ENCODE data around the gene MARCHF6.

The MARCHF6 gene

DNA sequence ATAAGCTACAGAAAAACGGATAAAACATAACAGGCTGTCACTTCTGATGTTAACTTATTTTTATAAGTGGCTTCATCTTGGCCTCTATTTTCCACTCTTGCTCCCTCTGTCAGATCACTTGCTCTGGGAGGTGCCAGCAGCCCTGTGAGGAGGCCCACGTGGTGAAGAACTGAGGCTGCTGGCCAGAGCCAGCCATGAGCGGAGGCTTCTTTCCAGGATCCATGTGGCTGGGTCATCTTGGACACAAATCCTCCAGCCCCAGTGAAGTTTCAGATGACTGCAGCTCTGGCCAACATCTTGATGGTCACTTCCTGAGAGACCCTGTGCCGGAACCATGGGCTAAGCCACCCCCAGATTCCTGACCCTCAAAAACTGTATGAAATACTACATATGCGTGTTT lies 38.3 kb upstream of the MARCHF6 start:
- Histone ChIP-seq H3K36me3 (ENCODE audit: control insufficient read depth, insufficient read depth, low read length) (no peaks in the 10 kb centered on the region), H3K9ac (ENCODE audit: low read length) (no peak overlapping the region), H3K4me3 (ENCODE audit: low read length) (no peak overlapping the region), H3K4me1 (ENCODE audit: control insufficient read depth, insufficient read depth, low read length) (no peaks in the 10 kb centered on the region), H3K27ac (ENCODE audit: low read depth, low read length) (no peak overlapping the region), H3K27me3 (ENCODE audit: control insufficient read depth, insufficient read depth, low read length) (no peaks in the 10 kb centered on the region)

DNA sequence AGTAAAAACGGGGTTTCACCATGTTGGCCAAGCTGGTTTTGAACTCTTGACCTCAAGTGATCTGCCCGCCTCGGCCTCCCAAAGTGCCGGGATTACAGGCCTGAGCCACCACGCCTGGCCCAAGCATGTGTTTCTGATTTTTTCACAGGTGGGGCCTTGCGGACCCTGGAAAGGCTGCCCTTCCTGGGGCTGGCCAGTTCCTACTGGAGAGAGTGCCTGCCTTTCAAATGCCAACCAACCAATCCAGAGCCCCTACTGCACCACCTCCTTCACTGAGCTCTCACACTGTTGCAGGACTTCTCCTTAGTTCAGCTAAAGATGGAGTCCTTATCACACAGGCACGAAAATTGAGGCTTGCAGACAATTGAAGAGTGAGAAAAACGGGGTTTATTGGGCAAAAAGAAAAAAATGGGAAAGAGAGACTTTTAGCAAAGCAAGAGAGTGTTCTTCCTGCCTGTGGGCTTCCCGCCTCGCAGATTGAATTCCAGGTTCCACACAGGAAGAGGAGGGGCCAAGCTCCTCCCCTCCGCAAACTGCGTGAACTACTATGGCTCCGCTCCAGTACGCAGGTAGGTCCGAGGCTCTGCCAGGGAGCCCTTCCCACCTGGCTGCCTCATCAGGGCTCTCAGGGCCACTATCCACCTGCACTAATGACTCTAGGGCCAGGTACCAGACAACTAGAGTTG lies 37.5 kb upstream of the MARCHF6 start:
- Histone ChIP-seq H3K27me3 (ENCODE audit: control insufficient read depth, insufficient read depth, low read length) (no peaks in the 10 kb centered on the region), H3K27ac (ENCODE audit: low read depth, low read length) (no peak overlapping the region)

DNA sequence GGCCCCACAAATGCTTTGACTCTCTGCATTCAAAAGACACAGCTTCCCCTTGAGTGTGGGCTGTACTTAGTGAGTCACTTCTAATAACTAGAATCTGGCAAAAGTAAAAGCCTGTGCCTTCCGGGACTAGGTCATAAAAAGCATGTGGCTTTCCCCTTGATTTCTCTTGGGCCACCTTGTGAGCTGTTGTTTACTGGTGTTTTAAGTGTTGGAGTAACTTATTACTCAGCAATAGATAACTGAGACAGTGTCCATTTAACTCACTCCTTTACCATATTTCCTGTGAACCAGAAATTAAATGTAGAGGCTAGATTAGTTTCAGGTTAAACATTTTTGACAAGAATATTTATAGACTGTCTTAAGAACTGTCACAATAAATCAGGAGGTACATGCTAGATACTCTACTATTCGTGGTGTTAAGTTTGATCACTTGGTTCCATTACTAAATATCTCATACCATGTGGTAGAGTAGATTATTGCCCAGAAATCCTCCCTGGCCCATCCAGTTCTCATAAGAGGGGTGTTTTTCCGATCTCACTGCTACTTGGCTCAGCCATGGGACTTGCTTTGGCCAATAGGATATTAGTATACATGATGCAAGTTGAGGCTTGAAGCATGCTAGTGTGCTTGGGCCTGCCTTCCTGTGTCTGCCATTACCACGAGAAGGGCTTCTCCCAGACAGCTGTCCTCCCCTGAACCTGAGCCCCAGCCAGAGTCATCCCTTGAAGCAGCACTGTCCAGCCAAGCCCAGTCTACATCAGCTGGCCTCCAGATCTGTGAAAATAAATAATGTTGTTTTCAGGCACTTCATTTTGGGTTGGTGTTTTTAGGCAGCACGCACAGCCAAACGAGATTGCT lies 35.4 kb upstream of the MARCHF6 start:
- no peak overlapping the region for H3K27ac ChIP-seq (ENCODE audit: low read depth, low read length)

More for the DNA sequence above, 37.5 kb upstream of the MARCHF6 start:
- H3K36me3 ChIP-seq (ENCODE audit: control insufficient read depth, insufficient read depth, low read length) = no peaks in the 10 kb centered on the region
- H3K4me1 ChIP-seq (ENCODE audit: control insufficient read depth, insufficient read depth, low read length) = no peaks in the 10 kb centered on the region
- H3K9ac ChIP-seq (ENCODE audit: low read length) = no peak overlapping the region
- H3K4me3 ChIP-seq (ENCODE audit: low read length) = no peak overlapping the region

DNA sequence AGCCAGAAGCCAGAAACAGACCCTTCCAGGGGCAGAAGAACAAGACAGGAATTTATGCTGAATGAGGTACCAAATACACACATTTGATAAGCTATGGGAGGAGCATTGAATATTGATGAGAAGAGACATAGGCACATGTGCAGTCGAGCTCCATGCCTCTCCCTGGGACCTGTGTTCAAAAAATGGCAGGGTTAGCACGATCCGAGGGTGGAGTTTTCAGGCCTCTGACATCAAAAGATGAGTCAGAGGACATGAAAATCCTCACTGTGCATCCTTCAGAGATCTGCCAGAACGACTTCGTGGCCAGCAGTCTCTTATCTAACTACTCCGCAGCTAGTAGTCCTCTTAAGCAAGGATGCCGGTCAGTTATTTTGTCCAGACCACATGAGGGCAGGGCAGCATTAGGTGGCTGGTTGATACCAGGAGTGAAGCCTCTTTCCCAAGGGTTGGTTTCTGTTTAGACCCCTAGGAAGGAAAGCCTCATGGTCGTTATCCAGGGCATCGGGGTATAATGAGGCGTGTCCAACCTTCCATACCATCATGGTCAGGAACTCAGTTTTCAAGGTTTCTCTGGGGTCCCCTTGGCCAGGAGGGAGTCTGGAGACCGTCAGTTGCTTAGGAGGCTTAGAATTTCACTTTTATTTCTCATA lies 34.2 kb upstream of the MARCHF6 start:
- Histone ChIP-seq H3K4me3 (ENCODE audit: low read length) (no peak overlapping the region), H3K9ac (ENCODE audit: low read length) (no peak overlapping the region), H3K27ac (ENCODE audit: low read depth, low read length) (no peak overlapping the region), H3K4me1 (ENCODE audit: control insufficient read depth, insufficient read depth, low read length) (no peaks in the 10 kb centered on the region), H3K27me3 (ENCODE audit: control insufficient read depth, insufficient read depth, low read length) (no peaks in the 10 kb centered on the region), H3K36me3 (ENCODE audit: control insufficient read depth, insufficient read depth, low read length) (no peaks in the 10 kb centered on the region)

More for the DNA sequence above, 35.4 kb upstream of the MARCHF6 start:
- no peak overlapping the region for H3K4me3 ChIP-seq (ENCODE audit: low read length)
- H3K36me3 ChIP-seq (ENCODE audit: control insufficient read depth, insufficient read depth, low read length) = no peaks in the 10 kb centered on the region
- H3K27me3 ChIP-seq (ENCODE audit: control insufficient read depth, insufficient read depth, low read length) = no peaks in the 10 kb centered on the region
- no peaks in the 10 kb centered on the region for H3K4me1 ChIP-seq (ENCODE audit: control insufficient read depth, insufficient read depth, low read length)
- no peak overlapping the region for H3K9ac ChIP-seq (ENCODE audit: low read length)

DNA sequence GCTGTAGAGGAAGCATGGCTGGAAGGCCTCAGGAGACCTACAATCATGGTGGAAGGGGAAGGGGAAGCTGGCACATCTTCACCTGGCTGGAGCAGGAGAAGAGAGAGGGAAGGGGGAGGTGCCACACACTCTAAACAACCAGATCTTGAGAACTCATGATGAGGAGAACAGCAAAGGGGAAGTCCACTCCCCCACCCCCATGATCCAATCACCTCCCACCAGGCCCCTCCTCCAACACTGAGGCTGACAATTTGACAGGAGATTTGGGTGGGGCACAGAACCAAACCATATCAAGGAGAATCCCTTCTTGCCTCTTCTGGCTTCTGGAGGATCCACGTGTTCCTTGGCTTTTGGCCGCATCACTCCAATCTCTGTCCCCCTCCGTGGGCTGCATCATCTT lies 32.7 kb upstream of the MARCHF6 start:
- no peak overlapping the region for H3K9ac ChIP-seq (ENCODE audit: low read length)
- no peak overlapping the region for H3K4me3 ChIP-seq (ENCODE audit: low read length)
- H3K27ac ChIP-seq (ENCODE audit: low read depth, low read length) = no peak overlapping the region
- no peaks in the 10 kb centered on the region for H3K4me1 ChIP-seq (ENCODE audit: control insufficient read depth, insufficient read depth, low read length)
- H3K27me3 ChIP-seq (ENCODE audit: control insufficient read depth, insufficient read depth, low read length) = no peaks in the 10 kb centered on the region
- no peaks in the 10 kb centered on the region for H3K36me3 ChIP-seq (ENCODE audit: control insufficient read depth, insufficient read depth, low read length)

DNA sequence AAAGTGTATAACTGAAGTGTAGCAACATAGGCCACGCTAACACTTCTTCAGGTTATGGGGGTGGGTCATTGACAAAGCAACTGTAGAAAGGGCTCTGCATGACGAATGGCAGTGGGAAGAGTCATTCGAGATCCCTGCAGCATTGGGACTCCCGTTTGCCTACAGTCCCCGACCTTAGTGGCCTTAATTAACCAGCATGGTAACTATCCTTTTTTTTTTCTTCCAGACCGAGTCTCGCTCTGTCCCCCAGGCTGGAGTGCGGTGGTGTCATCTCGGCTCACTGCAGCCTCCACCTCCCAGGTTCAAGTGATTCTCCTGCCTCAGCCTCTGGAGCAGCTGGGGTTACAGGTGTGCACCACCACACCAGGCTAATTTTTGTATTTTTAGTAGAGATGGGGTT lies 31.6 kb upstream of the MARCHF6 start:
- no peaks in the 10 kb centered on the region for H3K4me1 ChIP-seq (ENCODE audit: control insufficient read depth, insufficient read depth, low read length)
- H3K4me3 ChIP-seq (ENCODE audit: low read length) = no peak overlapping the region
- H3K27ac ChIP-seq (ENCODE audit: low read depth, low read length) = no peak overlapping the region
- H3K36me3 ChIP-seq (ENCODE audit: control insufficient read depth, insufficient read depth, low read length) = no peaks in the 10 kb centered on the region
- H3K27me3 ChIP-seq (ENCODE audit: control insufficient read depth, insufficient read depth, low read length) = no peaks in the 10 kb centered on the region
- H3K9ac ChIP-seq (ENCODE audit: low read length) = no peak overlapping the region

DNA sequence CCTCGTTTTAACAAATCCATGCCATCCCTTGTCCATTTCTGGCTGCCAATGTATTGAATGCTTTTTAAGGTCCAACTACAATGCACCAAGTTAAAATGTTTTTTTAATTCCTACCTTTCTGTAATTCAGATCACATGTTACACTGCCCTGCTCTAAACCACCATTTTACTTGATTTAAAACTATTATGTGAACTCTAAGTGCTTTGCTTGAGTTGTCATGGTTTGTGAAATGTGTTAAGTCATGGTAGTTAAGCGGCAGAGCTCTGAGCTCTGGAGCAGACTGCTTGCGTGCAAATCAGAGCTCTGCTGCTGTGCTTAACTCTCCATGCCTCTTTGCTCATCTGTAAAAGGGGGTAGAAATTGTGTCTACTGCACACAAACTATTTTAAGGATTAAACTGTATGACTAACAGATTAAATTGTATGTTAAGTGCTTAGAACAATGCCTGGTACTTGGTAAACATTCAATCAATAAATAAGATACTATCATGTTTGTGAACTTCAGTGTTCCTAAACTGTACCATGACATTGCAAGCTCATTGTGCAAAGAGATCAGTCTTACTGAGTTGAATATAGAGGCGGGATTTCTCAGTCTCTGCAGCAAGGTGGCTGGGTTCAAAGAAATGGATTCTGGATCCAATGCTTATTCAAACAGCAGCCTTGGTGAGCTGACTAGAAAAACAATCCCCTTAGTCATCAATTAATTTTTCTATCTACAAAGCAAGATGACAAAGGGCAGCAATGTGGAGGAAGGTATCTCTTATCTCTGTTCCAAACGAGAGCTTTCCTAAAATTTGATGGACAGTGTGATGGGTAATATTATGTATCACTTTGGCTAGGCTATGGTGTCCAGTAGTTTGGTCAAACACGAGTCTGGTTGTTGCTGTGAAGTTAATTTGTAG lies 29.7 kb upstream of the MARCHF6 start:
- Histone ChIP-seq H3K27ac (ENCODE audit: low read depth, low read length) (no peak overlapping the region), H3K36me3 (ENCODE audit: control insufficient read depth, insufficient read depth, low read length) (no peaks in the 10 kb centered on the region), H3K4me1 (ENCODE audit: control insufficient read depth, insufficient read depth, low read length) (no peaks in the 10 kb centered on the region), H3K27me3 (ENCODE audit: control insufficient read depth, insufficient read depth, low read length) (no peaks in the 10 kb centered on the region), H3K9ac (ENCODE audit: low read length) (no peak overlapping the region), H3K4me3 (ENCODE audit: low read length) (no peak overlapping the region)

DNA sequence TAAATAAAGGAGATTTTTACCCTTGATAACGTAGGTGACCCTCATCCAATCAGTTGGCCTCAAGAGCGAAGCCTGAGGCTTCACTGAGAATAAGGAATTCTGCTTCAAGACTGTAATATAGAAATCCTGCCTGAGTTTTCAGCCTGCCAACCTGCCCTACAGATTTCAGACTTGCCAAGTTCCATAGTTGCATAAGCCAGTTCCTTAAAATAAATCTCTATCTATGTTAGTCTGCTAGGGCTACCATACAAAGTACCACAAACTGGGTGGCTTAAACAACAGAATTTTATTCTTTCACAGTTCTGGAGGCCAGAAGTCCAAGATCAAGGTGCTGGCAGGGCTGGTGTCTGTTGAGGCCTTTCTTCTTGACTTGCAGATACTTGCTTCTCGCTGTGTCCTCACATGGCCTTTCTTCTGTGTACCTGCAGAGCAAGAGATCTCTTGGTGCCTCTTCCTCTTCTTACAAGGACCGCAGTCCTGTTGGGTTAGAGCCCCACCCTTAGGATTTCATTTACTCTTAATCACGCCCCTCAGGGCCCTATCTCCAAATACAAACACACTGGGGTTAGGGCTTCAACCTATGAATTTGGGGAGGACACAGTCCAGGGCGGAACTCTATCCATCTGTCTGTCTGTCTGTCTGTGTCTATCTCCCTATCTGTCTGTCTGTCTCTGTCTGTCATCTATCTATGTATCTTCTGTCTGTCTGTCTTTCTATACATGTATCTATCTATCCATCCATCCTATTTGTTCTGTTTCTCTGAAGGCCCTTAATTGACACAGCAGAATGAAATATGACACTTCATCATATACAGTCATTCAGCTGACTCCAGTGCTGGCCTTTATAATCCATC lies 28.8 kb upstream of the MARCHF6 start:
- H3K9ac ChIP-seq (ENCODE audit: low read length) = no peak overlapping the region
- H3K4me1 ChIP-seq (ENCODE audit: control insufficient read depth, insufficient read depth, low read length) = peaks cover 4% of the 10 kb centered on the region
- H3K27ac ChIP-seq (ENCODE audit: low read depth, low read length) = no peak overlapping the region
- no peaks in the 10 kb centered on the region for H3K27me3 ChIP-seq (ENCODE audit: control insufficient read depth, insufficient read depth, low read length)
- H3K4me3 ChIP-seq (ENCODE audit: low read length) = no peak overlapping the region
- H3K36me3 ChIP-seq (ENCODE audit: control insufficient read depth, insufficient read depth, low read length) = no peaks in the 10 kb centered on the region

DNA sequence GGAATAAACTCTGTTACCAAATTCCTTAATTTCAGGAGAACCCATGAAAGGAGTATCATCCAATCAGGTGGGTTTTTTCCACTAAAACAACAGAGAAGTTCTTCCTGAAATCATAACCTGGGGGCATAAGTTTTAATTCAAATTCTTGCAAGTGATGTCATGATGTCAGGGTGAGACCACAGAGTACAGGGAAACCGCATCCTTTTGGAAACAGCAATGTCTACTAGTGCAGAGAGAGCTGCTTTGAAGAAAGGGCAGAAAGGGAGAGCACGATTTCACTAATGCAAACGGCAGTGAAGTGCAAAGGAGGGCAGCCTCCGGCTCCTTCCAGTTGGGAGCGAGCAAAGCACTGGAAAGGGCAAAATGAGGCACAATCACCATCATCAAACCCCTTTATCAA lies 25.2 kb upstream of the MARCHF6 start:
- H3K9ac ChIP-seq (ENCODE audit: low read length) = no peak overlapping the region
- no peak overlapping the region for H3K4me3 ChIP-seq (ENCODE audit: low read length)
- no peak overlapping the region for H3K27ac ChIP-seq (ENCODE audit: low read depth, low read length)
- no peaks in the 10 kb centered on the region for H3K27me3 ChIP-seq (ENCODE audit: control insufficient read depth, insufficient read depth, low read length)
- H3K36me3 ChIP-seq (ENCODE audit: control insufficient read depth, insufficient read depth, low read length) = no peaks in the 10 kb centered on the region
- H3K4me1 ChIP-seq (ENCODE audit: control insufficient read depth, insufficient read depth, low read length) = peaks cover 26% of the 10 kb centered on the region

DNA sequence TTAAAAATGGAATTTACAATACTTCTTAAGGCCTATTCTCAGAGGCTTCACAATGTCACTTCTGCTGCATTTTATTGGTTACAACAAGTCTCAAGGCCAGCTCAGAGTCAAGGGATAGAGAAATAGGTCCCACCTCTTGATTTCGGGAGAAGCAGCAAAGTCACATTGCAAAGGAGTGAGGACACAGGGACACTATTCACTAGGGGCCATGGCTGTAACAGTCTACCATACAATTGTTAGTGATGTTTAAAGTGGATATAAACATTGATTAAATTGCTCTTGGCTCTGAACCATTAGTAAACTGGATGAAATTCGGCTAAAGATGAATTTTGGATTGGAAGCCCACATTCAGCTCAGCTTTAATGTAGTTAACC lies 24.1 kb upstream of the MARCHF6 start:
- peaks cover 26% of the 10 kb centered on the region for H3K4me1 ChIP-seq (ENCODE audit: control insufficient read depth, insufficient read depth, low read length)
- H3K27ac ChIP-seq (ENCODE audit: low read depth, low read length) = no peak overlapping the region
- H3K36me3 ChIP-seq (ENCODE audit: control insufficient read depth, insufficient read depth, low read length) = no peaks in the 10 kb centered on the region
- H3K9ac ChIP-seq (ENCODE audit: low read length) = no peak overlapping the region
- H3K27me3 ChIP-seq (ENCODE audit: control insufficient read depth, insufficient read depth, low read length) = no peaks in the 10 kb centered on the region
- no peak overlapping the region for H3K4me3 ChIP-seq (ENCODE audit: low read length)

DNA sequence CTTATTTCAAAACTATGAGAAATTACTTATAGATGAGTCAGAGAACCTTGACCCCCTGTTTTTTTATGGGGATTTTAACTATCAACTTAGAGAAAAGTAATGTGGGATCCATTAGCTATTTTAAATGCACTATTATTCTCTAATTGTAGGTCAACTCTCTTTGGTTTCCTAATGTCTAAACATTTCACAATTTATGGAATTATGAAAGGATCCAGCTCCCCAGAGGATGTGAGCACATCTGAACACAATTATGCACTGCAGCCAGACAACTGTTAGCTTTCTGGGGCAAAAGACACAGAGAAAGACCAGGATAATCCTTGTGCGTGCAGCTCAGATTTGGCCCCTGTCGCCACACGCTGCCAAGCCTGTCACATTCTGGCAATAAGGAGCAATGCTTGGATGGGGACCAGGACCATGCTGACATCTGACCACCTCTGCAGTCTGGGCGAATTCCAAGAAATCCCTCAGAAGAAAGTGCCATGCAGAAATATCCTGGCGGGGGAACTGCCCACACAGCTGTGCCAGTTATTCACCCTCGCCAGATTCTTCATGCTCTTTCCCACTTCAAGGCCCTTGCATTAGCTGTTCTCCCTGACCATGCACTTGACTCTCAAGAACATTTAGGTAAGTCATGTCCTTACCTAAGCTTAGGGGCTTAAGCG lies 23.5 kb upstream of the MARCHF6 start:
- Histone ChIP-seq H3K27ac (ENCODE audit: low read depth, low read length) (peak overlapping the region; percentile 16), H3K27me3 (ENCODE audit: control insufficient read depth, insufficient read depth, low read length) (peaks cover 2% of the 10 kb centered on the region), H3K36me3 (ENCODE audit: control insufficient read depth, insufficient read depth, low read length) (no peaks in the 10 kb centered on the region), H3K4me3 (ENCODE audit: low read length) (no peak overlapping the region), H3K9ac (ENCODE audit: low read length) (no peak overlapping the region), H3K4me1 (ENCODE audit: control insufficient read depth, insufficient read depth, low read length) (peaks cover 26% of the 10 kb centered on the region)

Measured in rectal smooth muscle tissue (tissue), 1 donor.